ENCODE measurements around the gene COL15A1.

Gene COL15A1

GRCh38 chr9:99118782-99119466 lies 175.2 kb downstream of the COL15A1 start:
- no peak for DNase-seq

DNA sequence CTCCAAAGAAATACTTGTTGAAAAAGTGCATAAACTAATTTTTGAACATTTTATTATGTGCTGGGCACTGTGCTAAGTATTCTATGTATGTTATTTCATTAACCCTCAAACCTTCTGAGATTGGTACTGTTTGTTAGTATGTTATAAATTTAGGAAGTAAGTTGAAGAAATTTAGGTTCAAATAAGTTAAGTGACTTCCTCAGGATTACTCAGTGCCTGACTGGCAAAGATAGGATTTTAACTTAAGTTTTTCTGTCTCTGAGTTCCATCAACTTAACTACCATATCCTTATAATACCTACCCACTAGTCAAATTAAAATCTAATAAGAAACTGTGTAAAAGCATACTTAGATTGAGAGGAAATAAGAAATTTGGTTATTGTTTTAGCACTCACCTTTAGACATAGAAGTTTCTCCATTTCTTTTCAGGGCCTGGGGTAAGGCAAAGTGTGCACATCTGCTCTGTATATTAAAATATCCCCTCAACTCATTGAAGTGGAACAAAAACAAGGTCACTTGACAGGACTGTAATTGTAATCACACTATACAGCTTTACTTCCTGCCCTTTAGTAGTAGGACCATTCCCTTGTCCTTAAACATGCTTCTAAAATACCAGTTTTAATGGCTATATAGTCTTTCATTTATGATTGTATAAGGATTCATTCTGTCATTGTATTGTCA lies 176.4 kb downstream of the COL15A1 start:
- no peak for DNase-seq
